Loucy (cell line): ENCODE data around the gene OGFOD2.

Source experiments
- CTCF ChIP-seq: fragments of 200-600 bp; sonication (generic); conservative IDR thresholded peaks from 2 replicates; pipeline ENCODE4 v1.5.1; 2014; ENCODE audit warnings: mild to moderate bottlenecking, antibody characterized with exemption, low read length
- EZH2phosphoT487 ChIP-seq: fragments of 200-600 bp; IDR thresholded peaks from 2 replicates; pipeline ENCODE4 v1.6.1; 2018; ENCODE audit warnings: antibody characterized with exemption, mild to moderate bottlenecking, moderate library complexity, borderline replicate concordance

GRCh38 chr12:122949816-122950675 lies 25.0 kb upstream of the OGFOD2 start:
- TF ChIP-seq CTCF (no peak), EZH2phosphoT487 (no peak)
